Iris pigment epithelial cell (primary cell): ENCODE data around the gene UBE2D2.

Experiments
- DNase-seq: peaks from one replicate; pipeline ENCODE4 v3.0.0-alpha.2; 2011; ENCODE audit warnings: low read depth

Gene UBE2D2

DNA sequence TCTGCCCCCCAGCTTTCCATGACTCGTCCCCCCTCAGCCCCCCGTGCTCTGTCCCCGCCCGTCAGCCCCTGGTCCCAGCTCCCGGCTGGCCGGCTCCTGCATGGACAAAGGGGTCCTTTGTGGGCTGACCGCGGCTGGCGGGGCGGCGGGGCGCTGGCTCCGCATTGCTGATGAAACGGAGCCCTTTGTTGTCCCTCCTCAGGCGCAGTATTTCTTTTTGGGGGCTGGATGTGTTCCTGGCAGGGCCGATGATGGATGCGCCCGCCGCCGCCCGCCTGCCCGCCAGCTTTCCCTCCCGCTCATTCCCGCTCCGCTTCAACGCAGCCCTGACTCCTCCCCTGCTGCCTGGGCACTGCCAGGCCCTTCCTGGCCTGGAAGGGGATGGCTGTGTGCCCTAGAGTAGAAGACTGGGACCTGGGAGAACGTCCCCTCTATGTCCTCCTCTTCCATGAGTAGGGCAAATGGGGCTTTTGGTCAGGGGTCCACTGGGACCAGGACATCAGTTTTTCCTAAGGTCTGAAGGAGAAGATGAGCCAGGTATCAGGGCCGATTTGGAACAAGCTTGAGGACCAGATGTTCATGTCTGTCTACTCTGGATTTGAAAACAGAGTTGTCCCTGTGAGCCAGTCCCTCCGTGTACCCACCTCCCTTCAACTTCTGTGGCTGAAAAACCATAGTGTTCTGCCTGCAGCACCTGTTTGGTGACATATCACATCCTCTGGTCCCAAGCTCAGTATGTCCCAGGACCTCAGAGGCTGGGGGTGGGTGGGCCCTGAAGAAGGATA lies 116.0 kb downstream of the UBE2D2 start:
- no peak for DNase-seq
